Measurements from ENCODE around the gene TTBK1. TPM values are rescaled to one million over a fixed set of nuclear protein-coding genes. Genes with fewer than 3 reads are reported as not detected.

The TTBK1 gene
- total RNA-seq, 4 donors from 2014 or later = 0.06 to 0.14 TPM; not detected in 2

DNA sequence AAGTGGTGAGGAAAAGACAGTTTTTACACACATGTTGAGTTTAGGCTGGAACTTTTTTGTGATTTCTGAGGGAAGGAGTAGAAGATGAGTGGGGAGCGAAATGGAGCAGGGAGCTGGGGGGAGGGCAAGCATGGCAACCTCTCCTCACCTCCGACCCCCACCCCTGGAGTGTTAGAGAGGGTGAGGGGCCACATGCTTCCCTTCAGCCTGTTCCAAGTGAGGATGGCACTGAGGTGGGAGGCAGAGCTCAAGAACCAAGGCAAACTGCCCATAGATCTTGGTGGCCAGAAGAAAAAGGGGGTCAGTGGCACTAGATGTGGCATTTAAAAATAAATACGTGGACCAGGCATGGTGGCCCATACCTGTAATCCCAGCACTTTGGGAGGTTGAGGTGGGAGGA lies 4.8 kb downstream of the TTBK1 start:
- intact Hi-C loops (cut with DNase I; ENCODE audit: low total_unique reads) = no loop called here
- DNase-seq = no peak
- no peaks in the 10 kb centered on the region for H3K36me3 ChIP-seq
- no peak overlapping the region for H3K4me3 ChIP-seq
- H3K27me3 ChIP-seq = peaks cover 1 to 3% of the 10 kb centered on the region in 2 donors
- H3K27ac ChIP-seq = no peak overlapping the region
- no peak for TF ChIP-seq POLR2A (IDR thresholded peaks at IDR 0.05)
- TF ChIP-seq, protein P1, sequence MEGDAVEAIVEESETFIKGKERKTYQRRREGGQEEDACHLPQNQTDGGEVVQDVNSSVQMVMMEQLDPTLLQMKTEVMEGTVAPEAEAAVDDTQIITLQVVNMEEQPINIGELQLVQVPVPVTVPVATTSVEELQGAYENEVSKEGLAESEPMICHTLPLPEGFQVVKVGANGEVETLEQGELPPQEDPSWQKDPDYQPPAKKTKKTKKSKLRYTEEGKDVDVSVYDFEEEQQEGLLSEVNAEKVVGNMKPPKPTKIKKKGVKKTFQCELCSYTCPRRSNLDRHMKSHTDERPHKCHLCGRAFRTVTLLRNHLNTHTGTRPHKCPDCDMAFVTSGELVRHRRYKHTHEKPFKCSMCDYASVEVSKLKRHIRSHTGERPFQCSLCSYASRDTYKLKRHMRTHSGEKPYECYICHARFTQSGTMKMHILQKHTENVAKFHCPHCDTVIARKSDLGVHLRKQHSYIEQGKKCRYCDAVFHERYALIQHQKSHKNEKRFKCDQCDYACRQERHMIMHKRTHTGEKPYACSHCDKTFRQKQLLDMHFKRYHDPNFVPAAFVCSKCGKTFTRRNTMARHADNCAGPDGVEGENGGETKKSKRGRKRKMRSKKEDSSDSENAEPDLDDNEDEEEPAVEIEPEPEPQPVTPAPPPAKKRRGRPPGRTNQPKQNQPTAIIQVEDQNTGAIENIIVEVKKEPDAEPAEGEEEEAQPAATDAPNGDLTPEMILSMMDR (IDR thresholded peaks at IDR 0.05) = no peak
- H3K9me3 ChIP-seq = no peaks in the 10 kb centered on the region
- peaks cover 0 to 3% of the 10 kb centered on the region in 2 donors for H3K4me1 ChIP-seq

DNA sequence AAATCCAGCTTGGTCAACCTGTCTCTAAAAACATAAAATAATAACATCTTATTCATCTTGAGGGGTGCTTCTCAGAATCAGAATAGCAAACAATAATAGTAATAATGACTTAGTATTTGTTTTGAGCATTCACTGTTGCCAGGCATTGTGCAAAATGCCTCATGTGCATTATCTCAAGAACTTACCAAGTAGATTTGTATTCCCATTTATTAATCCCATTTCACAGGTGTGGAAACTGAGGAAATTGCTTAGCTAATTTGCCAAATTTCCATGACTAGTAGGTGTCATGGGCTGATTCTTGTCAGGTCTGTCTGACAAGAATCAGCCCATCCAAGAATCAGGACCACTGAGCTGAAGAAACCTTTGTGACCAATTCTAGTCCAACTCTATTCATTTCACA lies 5.5 kb downstream of the TTBK1 start:
- Histone ChIP-seq H3K4me3 (no peak overlapping the region), H3K27ac (no peak overlapping the region), H3K9me3 (no peaks in the 10 kb centered on the region), H3K27me3 (peaks cover 0 to 3% of the 10 kb centered on the region in 2 donors), H3K4me1 (peaks cover 0 to 3% of the 10 kb centered on the region in 2 donors), H3K36me3 (no peaks in the 10 kb centered on the region)
- no peak for DNase-seq
- intact Hi-C loops (cut with DNase I; ENCODE audit: low total_unique reads) = no loop called here
- no peak for TF ChIP-seq POLR2A (IDR thresholded peaks at IDR 0.05)
- TF ChIP-seq, protein P1 (IDR thresholded peaks at IDR 0.05) = no peak

DNA sequence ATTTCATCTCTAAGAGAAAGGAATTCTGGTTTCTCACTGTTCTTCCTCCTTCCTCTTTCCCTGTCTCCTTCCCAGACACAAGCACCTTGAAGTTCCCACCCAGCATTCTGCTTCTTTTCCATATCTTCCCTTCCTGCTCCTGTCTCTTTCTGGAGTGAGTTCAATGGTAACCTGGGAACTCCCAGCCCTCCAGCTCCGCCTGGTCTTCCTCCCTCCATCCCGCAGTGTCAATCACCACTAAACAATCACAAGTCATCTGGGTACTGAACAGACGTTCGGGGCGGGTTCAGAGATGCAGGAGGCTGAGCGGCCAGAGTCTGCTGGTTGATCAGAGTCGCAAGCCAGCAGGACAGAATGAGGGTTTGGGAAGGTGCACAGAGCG lies 7.7 kb downstream of the TTBK1 start:
- intact Hi-C loops (cut with DNase I; ENCODE audit: low total_unique reads) = no loop called here
- H3K36me3 ChIP-seq = no peaks in the 10 kb centered on the region
- TF ChIP-seq POLR2A (IDR thresholded peaks at IDR 0.05) = no peak
- TF ChIP-seq, protein P1 (IDR thresholded peaks at IDR 0.05) = no peak

DNA sequence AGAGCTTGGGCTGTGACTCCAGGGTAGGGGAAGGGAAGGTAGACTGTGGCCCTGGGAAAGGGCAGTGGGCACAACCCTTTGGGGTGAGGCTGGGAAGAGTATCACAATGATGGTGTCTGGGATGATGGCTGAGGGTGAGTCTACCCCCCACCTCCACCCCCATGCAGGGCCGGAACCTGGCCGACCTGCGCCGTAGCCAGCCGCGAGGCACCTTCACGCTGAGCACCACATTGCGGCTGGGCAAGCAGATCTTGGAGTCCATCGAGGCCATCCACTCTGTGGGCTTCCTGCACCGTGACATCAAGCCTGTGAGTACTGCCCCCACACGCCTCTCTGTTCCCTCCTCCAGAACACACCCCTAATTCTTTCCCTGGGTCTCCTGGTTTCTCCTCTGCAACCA lies 10.1 kb downstream of the TTBK1 start:
- no peak overlapping the region for H3K4me3 ChIP-seq
- no peaks in the 10 kb centered on the region for H3K9me3 ChIP-seq
- no peaks in the 10 kb centered on the region for H3K36me3 ChIP-seq
- no peaks in the 10 kb centered on the region for H3K4me1 ChIP-seq
- TF ChIP-seq, protein P1 (IDR thresholded peaks at IDR 0.05) = no peak
- TF ChIP-seq POLR2A (IDR thresholded peaks at IDR 0.05) = no peak
- intact Hi-C loops (cut with DNase I; ENCODE audit: low total_unique reads) = no loop called here
- no peak for DNase-seq
- H3K27me3 ChIP-seq = no peaks in the 10 kb centered on the region
- H3K27ac ChIP-seq = no peak overlapping the region

More for the DNA sequence above, 7.7 kb downstream of the TTBK1 start:
- no peaks in the 10 kb centered on the region for H3K9me3 ChIP-seq
- H3K27me3 ChIP-seq = no peaks in the 10 kb centered on the region
- no peak overlapping the region for H3K27ac ChIP-seq
- H3K4me1 ChIP-seq = peaks cover 0 to 3% of the 10 kb centered on the region in 2 donors
- DNase-seq = no peak
- H3K4me3 ChIP-seq = no peak overlapping the region

DNA sequence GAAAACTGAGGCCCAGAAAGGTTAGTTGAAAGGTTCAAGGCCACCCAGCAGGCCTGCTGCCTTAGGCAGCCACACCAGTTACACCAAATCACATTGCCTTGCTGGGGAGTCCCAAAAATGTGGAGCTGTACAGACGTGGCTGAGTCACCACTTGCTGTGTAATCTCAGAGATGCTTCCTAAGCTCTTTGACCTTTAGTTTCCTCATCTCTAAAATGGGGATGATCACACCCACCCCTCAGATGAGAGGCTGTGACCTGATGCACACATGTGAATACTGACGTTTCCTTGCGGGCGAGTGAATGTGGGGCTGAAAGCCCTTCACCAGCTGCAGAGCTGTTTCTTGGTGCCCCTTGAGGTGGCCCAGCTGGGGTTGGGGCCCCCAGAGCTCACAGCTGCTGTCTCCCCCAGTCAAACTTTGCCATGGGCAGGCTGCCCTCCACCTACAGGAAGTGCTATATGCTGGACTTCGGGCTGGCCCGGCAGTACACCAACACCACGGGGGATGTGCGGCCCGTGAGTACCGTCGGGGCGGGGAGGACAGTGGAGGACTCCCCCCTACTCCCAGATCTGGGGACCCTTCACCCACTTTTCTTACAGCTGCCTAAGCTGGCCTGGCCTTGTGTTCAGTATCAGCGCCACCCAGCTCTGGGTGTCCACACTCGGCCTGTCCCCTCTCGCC lies 11.0 kb downstream of the TTBK1 start:
- Histone ChIP-seq H3K4me3 (no peak overlapping the region), H3K36me3 (no peaks in the 10 kb centered on the region), H3K9me3 (no peaks in the 10 kb centered on the region), H3K27me3 (no peaks in the 10 kb centered on the region), H3K27ac (no peak overlapping the region), H3K4me1 (no peaks in the 10 kb centered on the region)
- intact Hi-C loops (cut with DNase I; ENCODE audit: low total_unique reads) = no loop called here
- no peak for TF ChIP-seq POLR2A (IDR thresholded peaks at IDR 0.05)
- TF ChIP-seq, protein P1 (IDR thresholded peaks at IDR 0.05) = no peak
- DNase-seq = no peak
